ENCODE results near the gene JARID2.

DNA sequence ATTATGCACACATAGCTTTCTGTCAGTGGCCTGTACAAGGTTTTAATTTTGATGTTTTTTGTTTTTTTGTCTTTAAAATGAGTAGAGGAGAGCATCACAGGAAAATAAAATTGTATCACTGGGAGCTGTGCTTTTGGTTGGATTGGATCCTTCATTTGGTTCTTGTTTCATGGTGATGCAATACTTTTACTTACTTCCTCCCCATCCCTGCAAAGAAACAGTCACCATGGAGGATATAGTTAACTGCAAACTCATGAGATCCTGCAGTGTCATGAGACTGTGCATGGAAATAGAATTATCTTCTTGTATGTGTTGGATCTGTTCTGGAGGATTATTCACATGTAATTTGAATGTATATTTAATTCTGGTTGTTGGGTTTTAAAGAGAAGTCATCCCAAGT lies 122.3 kb downstream of the JARID2 start:
- TF ChIP-seq, protein P1, sequence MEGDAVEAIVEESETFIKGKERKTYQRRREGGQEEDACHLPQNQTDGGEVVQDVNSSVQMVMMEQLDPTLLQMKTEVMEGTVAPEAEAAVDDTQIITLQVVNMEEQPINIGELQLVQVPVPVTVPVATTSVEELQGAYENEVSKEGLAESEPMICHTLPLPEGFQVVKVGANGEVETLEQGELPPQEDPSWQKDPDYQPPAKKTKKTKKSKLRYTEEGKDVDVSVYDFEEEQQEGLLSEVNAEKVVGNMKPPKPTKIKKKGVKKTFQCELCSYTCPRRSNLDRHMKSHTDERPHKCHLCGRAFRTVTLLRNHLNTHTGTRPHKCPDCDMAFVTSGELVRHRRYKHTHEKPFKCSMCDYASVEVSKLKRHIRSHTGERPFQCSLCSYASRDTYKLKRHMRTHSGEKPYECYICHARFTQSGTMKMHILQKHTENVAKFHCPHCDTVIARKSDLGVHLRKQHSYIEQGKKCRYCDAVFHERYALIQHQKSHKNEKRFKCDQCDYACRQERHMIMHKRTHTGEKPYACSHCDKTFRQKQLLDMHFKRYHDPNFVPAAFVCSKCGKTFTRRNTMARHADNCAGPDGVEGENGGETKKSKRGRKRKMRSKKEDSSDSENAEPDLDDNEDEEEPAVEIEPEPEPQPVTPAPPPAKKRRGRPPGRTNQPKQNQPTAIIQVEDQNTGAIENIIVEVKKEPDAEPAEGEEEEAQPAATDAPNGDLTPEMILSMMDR (IDR thresholded peaks at IDR 0.05), result no peak
- no peak for TF ChIP-seq POLR2AphosphoS5 (IDR thresholded peaks at IDR 0.05; ENCODE audit: insufficient read depth in 1 of 2, low read depth in 1 of 2)
- TF ChIP-seq POLR2A (IDR thresholded peaks at IDR 0.05), result no peak
